Liver (tissue), 9 donors: ENCODE data around the gene CLMN. TPM values are rescaled to one million over a fixed set of nuclear protein-coding genes. Genes with fewer than 3 reads are reported as not detected.

Experiments
- DNase-seq: peaks from one replicate; pipeline ENCODE4 v3.0.0-alpha.2; 2017; ENCODE audit warnings: low spot score
- H3K27ac ChIP-seq, 2 donors: one replicate each; pipeline ENCODE4 v1.7.0; 2013; ENCODE audit warnings: inconsistent platforms in 2 of 2, low read length in 2 of 2, control low read depth in 1 of 2, low read depth in 1 of 2, mild to moderate bottlenecking in 1 of 2
- H3K27me3 ChIP-seq, 4 donors: one replicate each; pipeline versions ENCODE4 v1.6.1 to v1.7.0; 2013; ENCODE audit warnings: low read length in 3 of 4, inconsistent platforms in 1 of 4, mild to moderate bottlenecking in 1 of 4, moderate library complexity in 1 of 4; ENCODE audit not compliant: control insufficient read depth in 4 of 4, insufficient read depth in 4 of 4
- H3K36me3 ChIP-seq, 4 donors: one replicate each; pipeline versions ENCODE4 v1.6.1 to v1.7.0; 2013; ENCODE audit warnings: low read length in 3 of 4, mild to moderate bottlenecking in 3 of 4, low read depth in 1 of 4, moderate library complexity in 1 of 4; ENCODE audit not compliant: control insufficient read depth in 4 of 4, insufficient read depth in 3 of 4
- H3K4me1 ChIP-seq, 4 donors: one replicate each; pipeline versions ENCODE4 v1.6.1 to v1.7.0; 2013; ENCODE audit warnings: low read length in 3 of 4, mild to moderate bottlenecking in 3 of 4, moderate library complexity in 1 of 4; ENCODE audit not compliant: control insufficient read depth in 4 of 4, insufficient read depth in 4 of 4
- H3K4me3 ChIP-seq, 3 donors: one replicate each; pipeline versions ENCODE4 v1.6.1 to v1.7.0; 2013; ENCODE audit warnings: low read length in 3 of 3, control low read depth in 1 of 3, low read depth in 1 of 3, mild to moderate bottlenecking in 1 of 3
- H3K9ac ChIP-seq, 2 donors: one replicate each; pipeline ENCODE4 v1.7.0; 2013; ENCODE audit warnings: low read length in 2 of 2, mild to moderate bottlenecking in 2 of 2, moderate library complexity in 2 of 2, control low read depth in 1 of 2, low read depth in 1 of 2
- H3K9me3 ChIP-seq, 4 donors: one replicate each; pipeline versions ENCODE4 v1.6.1 to v1.7.0; 2013; ENCODE audit warnings: low read length in 3 of 4; ENCODE audit not compliant: control insufficient read depth in 4 of 4
- CTCF ChIP-seq: fragments of 150-350 bp; IDR thresholded peaks from 2 replicates; pipeline ENCODE4 v1.5.1; 2017; ENCODE audit warnings: improper control_type of control experiment, low read depth, low read length; ENCODE audit not compliant: missing input control
- EGR1 ChIP-seq, 2 donors: IDR thresholded peaks; 2 replicates each; pipeline ENCODE4 v1.6.1; 2016 to 2018; ENCODE audit warnings: antibody characterized with exemption in 2 of 2, low read depth in 2 of 2
- FOXA1 ChIP-seq: IDR thresholded peaks from 2 replicates; pipeline ENCODE4 v1.6.1; 2016; ENCODE audit warnings: antibody characterized with exemption
- FOXA2 ChIP-seq: IDR thresholded peaks from 2 replicates; pipeline ENCODE4 v1.6.1; 2016; ENCODE audit warnings: antibody characterized with exemption
- HNF4G ChIP-seq: IDR thresholded peaks from 2 replicates; pipeline ENCODE4 v1.6.1; 2016; ENCODE audit warnings: antibody characterized with exemption
- JUND ChIP-seq, 2 donors: IDR thresholded peaks; 2 replicates each; pipeline ENCODE4 v1.6.1; 2016; ENCODE audit warnings: antibody characterized with exemption in 2 of 2
- RXRA ChIP-seq, 2 donors: IDR thresholded peaks; 2 replicates each; pipeline ENCODE4 v1.6.1; 2017 to 2018; ENCODE audit warnings: antibody characterized with exemption in 2 of 2, mild to moderate bottlenecking in 1 of 2
- SP1 ChIP-seq: IDR thresholded peaks from 2 replicates; pipeline ENCODE4 v1.6.1; 2018; ENCODE audit warnings: antibody characterized with exemption, mild to moderate bottlenecking
- TAF1 ChIP-seq: conservative IDR thresholded peaks from 2 replicates; pipeline ENCODE4 v1.6.1; 2016; ENCODE audit warnings: antibody characterized with exemption, mild to moderate bottlenecking
- YY1 ChIP-seq: IDR thresholded peaks from 2 replicates; pipeline ENCODE4 v1.6.1; 2016; ENCODE audit warnings: antibody characterized with exemption, mild to moderate bottlenecking
- ZBTB33 ChIP-seq: IDR thresholded peaks from 2 replicates; pipeline ENCODE4 v1.6.1; 2016; ENCODE audit warnings: antibody characterized with exemption
- WGBS: extraction: QIAGEN DNeasy Blood & Tissue Kit; methylation state at CpG from one replicate; pipeline ENCODE4 v1.1.7; 2013; 5-methylcytosine and 5-hydroxymethylcytosine counted together
- polyA plus RNA-seq, 2 donors: library from polyadenylated mRNA; stranded (reverse) in 1 of 2; unstranded in 1 of 2; fragments of 200-250 nt in 1 of 2; fragments of >200 nt in 1 of 2; fragmentation: Nextera tagmentation in 1 of 2; extraction: Ambion mirVana in 1 of 2; gene quantifications; one replicate each; pipeline versions ENCODE4 v1.2.1 to v1.2.3, GENCODE V29; 2013 to 2015
- total RNA-seq, 2 donors: library from RNA; depleted of rRNA; stranded (reverse); fragments of >200 nt; gene quantifications; one replicate each; pipeline ENCODE4 v1.2.3, GENCODE V29; 2014
- TF ChIP-seq, protein P1 (sequence below): IDR thresholded peaks from 2 replicates; pipeline ENCODE4 v1.6.1; 2016; ENCODE audit warnings: antibody characterized with exemption
- TF ChIP-seq, protein P2 (sequence below): IDR thresholded peaks from 2 replicates; pipeline ENCODE4 v1.6.1; 2016; ENCODE audit warnings: antibody characterized with exemption, mild to moderate bottlenecking
- donor health status: healthy.
- donor health status: healthy.
- donor health status: healthy.
- donor health status: healthy.
- donor health status: healthy.

The CLMN gene
- total and polyA plus RNA-seq, 4 donors: 6.0 to 41.1 (median 24.1) TPM

DNA sequence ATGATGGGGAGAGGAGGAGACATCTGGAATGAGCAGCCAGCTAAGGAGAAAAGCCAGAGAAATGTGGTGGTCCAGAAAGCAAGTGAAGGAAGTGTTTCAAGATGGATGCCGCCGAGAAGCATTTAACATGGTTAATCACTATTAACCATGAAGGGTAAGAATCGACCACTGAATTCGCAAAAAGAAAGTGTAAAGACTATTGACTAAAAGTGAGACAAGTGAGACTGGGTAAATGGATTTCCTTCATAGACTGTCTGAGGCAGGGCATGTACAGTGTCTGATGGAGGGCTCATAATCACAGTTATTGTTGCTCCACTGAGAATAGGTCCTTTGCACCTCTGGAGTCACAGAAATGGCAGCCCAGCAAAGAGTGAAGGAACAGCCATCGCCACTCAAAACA, 25.3 kb upstream of the CLMN start (continued):
- TF ChIP-seq EGR1 (IDR thresholded peaks at IDR 0.05; ENCODE audit: low read depth in 2 of 2) (no peak), JUND (IDR thresholded peaks at IDR 0.05) (no peak)

GRCh38 chr14:95344536-95344935, 24.8 kb upstream of the CLMN start:
- no peaks in the 10 kb centered on the region for H3K9me3 ChIP-seq
- H3K9ac ChIP-seq: no peak overlapping the region
- DNase-seq: no peak
- no peaks in the 10 kb centered on the region for H3K27me3 ChIP-seq
- H3K4me3 ChIP-seq: no peak overlapping the region
- H3K4me1 ChIP-seq: peaks cover 0 to 15% (median 5%) of the 10 kb centered on the region in 4 donors
- TF ChIP-seq FOXA1 (no peak), CTCF (no peak), TAF1 (no peak), YY1 (no peak), JUND (IDR thresholded peaks at IDR 0.05) (no peak), EGR1 (IDR thresholded peaks at IDR 0.05; ENCODE audit: low read depth in 2 of 2) (no peak), ZBTB33 (no peak), RXRA (IDR thresholded peaks at IDR 0.05) (no peak), HNF4G (no peak), SP1 (no peak)
- no peaks in the 10 kb centered on the region for H3K36me3 ChIP-seq
- H3K27ac ChIP-seq: no peak overlapping the region

GRCh38 chr14:95341564-95341963, 21.9 kb upstream of the CLMN start:
- no peak for DNase-seq
- Histone ChIP-seq H3K9me3 (no peaks in the 10 kb centered on the region), H3K27ac (no peak overlapping the region), H3K9ac (no peak overlapping the region), H3K36me3 (no peaks in the 10 kb centered on the region), H3K4me3 (no peak overlapping the region), H3K4me1 (peaks cover 0 to 32% (median 13%) of the 10 kb centered on the region in 4 donors), H3K27me3 (no peaks in the 10 kb centered on the region)
- 75% methylated on average over 4 of the region's 4 CpGs for WGBS
- TF ChIP-seq, protein P1, sequence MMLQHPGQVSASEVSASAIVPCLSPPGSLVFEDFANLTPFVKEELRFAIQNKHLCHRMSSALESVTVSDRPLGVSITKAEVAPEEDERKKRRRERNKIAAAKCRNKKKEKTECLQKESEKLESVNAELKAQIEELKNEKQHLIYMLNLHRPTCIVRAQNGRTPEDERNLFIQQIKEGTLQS: no peak
- TF ChIP-seq, protein P2, sequence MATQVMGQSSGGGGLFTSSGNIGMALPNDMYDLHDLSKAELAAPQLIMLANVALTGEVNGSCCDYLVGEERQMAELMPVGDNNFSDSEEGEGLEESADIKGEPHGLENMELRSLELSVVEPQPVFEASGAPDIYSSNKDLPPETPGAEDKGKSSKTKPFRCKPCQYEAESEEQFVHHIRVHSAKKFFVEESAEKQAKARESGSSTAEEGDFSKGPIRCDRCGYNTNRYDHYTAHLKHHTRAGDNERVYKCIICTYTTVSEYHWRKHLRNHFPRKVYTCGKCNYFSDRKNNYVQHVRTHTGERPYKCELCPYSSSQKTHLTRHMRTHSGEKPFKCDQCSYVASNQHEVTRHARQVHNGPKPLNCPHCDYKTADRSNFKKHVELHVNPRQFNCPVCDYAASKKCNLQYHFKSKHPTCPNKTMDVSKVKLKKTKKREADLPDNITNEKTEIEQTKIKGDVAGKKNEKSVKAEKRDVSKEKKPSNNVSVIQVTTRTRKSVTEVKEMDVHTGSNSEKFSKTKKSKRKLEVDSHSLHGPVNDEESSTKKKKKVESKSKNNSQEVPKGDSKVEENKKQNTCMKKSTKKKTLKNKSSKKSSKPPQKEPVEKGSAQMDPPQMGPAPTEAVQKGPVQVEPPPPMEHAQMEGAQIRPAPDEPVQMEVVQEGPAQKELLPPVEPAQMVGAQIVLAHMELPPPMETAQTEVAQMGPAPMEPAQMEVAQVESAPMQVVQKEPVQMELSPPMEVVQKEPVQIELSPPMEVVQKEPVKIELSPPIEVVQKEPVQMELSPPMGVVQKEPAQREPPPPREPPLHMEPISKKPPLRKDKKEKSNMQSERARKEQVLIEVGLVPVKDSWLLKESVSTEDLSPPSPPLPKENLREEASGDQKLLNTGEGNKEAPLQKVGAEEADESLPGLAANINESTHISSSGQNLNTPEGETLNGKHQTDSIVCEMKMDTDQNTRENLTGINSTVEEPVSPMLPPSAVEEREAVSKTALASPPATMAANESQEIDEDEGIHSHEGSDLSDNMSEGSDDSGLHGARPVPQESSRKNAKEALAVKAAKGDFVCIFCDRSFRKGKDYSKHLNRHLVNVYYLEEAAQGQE: no peak
- TF ChIP-seq EGR1 (IDR thresholded peaks at IDR 0.05; ENCODE audit: low read depth in 2 of 2) (no peak), TAF1 (no peak), FOXA2 (no peak)
